VCaP (cell line): ENCODE results near the gene PARD3B.

Experiments used
- H3K27ac ChIP-seq: fragments of 450-650 bp; 2 replicates; pipeline ENCODE4 v1.5.1; 2017
- CTCF ChIP-seq: fragments of 450-650 bp; conservative IDR thresholded peaks from 2 replicates; pipeline ENCODE4 v1.5.1; 2017; ENCODE audit warnings: mild to moderate bottlenecking, moderate library complexity

The PARD3B gene

GRCh38 chr2:205511221-205511620, 965.9 kb downstream of the PARD3B start:
- no peak for TF ChIP-seq CTCF

GRCh38 chr2:205511641-205512040, 966.4 kb downstream of the PARD3B start:
- TF ChIP-seq CTCF = no peak

More at GRCh38 chr2:205511221-205511620, 965.9 kb downstream of the PARD3B start:
- no peak overlapping the region for H3K27ac ChIP-seq

GRCh38 chr2:205520311-205520710, 975.0 kb downstream of the PARD3B start:
- TF ChIP-seq CTCF = no peak
- no peak overlapping the region for H3K27ac ChIP-seq

More at GRCh38 chr2:205511641-205512040, 966.4 kb downstream of the PARD3B start:
- no peak overlapping the region for H3K27ac ChIP-seq

GRCh38 chr2:205524656-205525055, 979.4 kb downstream of the PARD3B start:
- no peak for TF ChIP-seq CTCF
- H3K27ac ChIP-seq = no peak overlapping the region

GRCh38 chr2:205527801-205528200, 982.5 kb downstream of the PARD3B start:
- H3K27ac ChIP-seq = no peak overlapping the region
- no peak for TF ChIP-seq CTCF

GRCh38 chr2:205531072-205531471, 985.8 kb downstream of the PARD3B start:
- no peak for TF ChIP-seq CTCF
- no peak overlapping the region for H3K27ac ChIP-seq

GRCh38 chr2:205531489-205532148, 986.3 kb downstream of the PARD3B start:
- H3K27ac ChIP-seq = no peak overlapping the region
- no peak for TF ChIP-seq CTCF
